NCI-H1436 treated with DMSO at 0.1 percent for 48 hours (cell line): ENCODE measurements around the gene PRAME.

Source experiments
- DNase-seq: peaks from one replicate; lab custom pipeline; 2025; lab: John Stamatoyannopoulos, UW

PRAME gene

GRCh38 chr22:22579869-22580604 lies 21.0 kb upstream of the PRAME start:
- no peak for DNase-seq

- no peak for DNase-seq
Observed at GRCh38 chr22:22578702-22579424, 19.8 kb upstream of the PRAME start.

GRCh38 chr22:22576989-22577427 lies 17.9 kb upstream of the PRAME start:
- no peak for DNase-seq

GRCh38 chr22:22576244-22576988 lies 17.4 kb upstream of the PRAME start:
- DNase-seq = no peak

- no peak for DNase-seq
Observed at GRCh38 chr22:22574361-22574760, 15.3 kb upstream of the PRAME start.

- no peak for DNase-seq
Observed at GRCh38 chr22:22573047-22573889, 14.2 kb upstream of the PRAME start.

- no peak for DNase-seq
Observed at GRCh38 chr22:22571862-22572261, 12.8 kb upstream of the PRAME start.

GRCh38 chr22:22571429-22571828 lies 12.4 kb upstream of the PRAME start:
- DNase-seq = no peak

GRCh38 chr22:22569218-22569617 lies 10.2 kb upstream of the PRAME start:
- DNase-seq = no peak

- no peak for DNase-seq
Observed at GRCh38 chr22:22565981-22566380, 6.9 kb upstream of the PRAME start.

- DNase-seq = no peak
Observed at GRCh38 chr22:22558071-22558971, 744 bp downstream of the PRAME start.

- no peak for DNase-seq
Observed at GRCh38 chr22:22556995-22557925, 1.8 kb downstream of the PRAME start.

- DNase-seq = no peak
Observed at GRCh38 chr22:22556578-22556977, 2.5 kb downstream of the PRAME start.

- no peak for DNase-seq
Observed at GRCh38 chr22:22555596-22555995, 3.5 kb downstream of the PRAME start.

- DNase-seq = no peak
Observed at GRCh38 chr22:22554587-22555284, 4.3 kb downstream of the PRAME start.

- no peak for DNase-seq
Observed at GRCh38 chr22:22553735-22554586, 5.1 kb downstream of the PRAME start.

- DNase-seq = no peak
Observed at GRCh38 chr22:22553141-22553540, 5.9 kb downstream of the PRAME start.

- no peak for DNase-seq
Observed at GRCh38 chr22:22552630-22553029, 6.4 kb downstream of the PRAME start.
